SU-DHL-6 (cell line): ENCODE results near the gene IGFLR1.

Experiments
- EZH2phosphoT487 ChIP-seq: fragments of 200-600 bp; sonication (generic), shearing (Covaris generic); conservative IDR thresholded peaks from 2 replicates; pipeline ENCODE4 v1.6.1; 2018; ENCODE audit warnings: mild to moderate bottlenecking, antibody characterized with exemption, low read length, moderate library complexity, mixed read lengths
- TF ChIP-seq, protein P1 (sequence below): fragments of 200-600 bp; sonication (generic); IDR thresholded peaks from one replicate; pipeline ENCODE4 v1.5.1; 2017; ENCODE audit warnings: antibody characterized with exemption, mild to moderate bottlenecking, low read length, moderate library complexity; ENCODE audit not compliant: insufficient read depth, poor library complexity, severe bottlenecking

- TF ChIP-seq, protein P1, sequence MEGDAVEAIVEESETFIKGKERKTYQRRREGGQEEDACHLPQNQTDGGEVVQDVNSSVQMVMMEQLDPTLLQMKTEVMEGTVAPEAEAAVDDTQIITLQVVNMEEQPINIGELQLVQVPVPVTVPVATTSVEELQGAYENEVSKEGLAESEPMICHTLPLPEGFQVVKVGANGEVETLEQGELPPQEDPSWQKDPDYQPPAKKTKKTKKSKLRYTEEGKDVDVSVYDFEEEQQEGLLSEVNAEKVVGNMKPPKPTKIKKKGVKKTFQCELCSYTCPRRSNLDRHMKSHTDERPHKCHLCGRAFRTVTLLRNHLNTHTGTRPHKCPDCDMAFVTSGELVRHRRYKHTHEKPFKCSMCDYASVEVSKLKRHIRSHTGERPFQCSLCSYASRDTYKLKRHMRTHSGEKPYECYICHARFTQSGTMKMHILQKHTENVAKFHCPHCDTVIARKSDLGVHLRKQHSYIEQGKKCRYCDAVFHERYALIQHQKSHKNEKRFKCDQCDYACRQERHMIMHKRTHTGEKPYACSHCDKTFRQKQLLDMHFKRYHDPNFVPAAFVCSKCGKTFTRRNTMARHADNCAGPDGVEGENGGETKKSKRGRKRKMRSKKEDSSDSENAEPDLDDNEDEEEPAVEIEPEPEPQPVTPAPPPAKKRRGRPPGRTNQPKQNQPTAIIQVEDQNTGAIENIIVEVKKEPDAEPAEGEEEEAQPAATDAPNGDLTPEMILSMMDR: no peak
- no peak for TF ChIP-seq EZH2phosphoT487
Observed at GRCh38 chr19:35739275-35740107, 2.8 kb downstream of the IGFLR1 start.
